ENCODE measurements around the gene ARHGEF10L.
"Not testable (repeated sequence)": the region's sequence is repeated elsewhere in the genome, so short reads cannot be mapped to it uniquely, and the experiment has no call there.

Gene ARHGEF10L

GRCh38 chr1:17616731-17617279 is 77.3 kb downstream of the ARHGEF10L start:
- DNase-seq: no peak

- no peak for DNase-seq
These were observed 78.5 kb downstream of the ARHGEF10L start for GRCh38 chr1:17617787-17618557.

- no peak for DNase-seq
These were observed 79.2 kb downstream of the ARHGEF10L start for GRCh38 chr1:17618558-17619247.

GRCh38 chr1:17620448-17620847 is 81.0 kb downstream of the ARHGEF10L start:
- no peak for DNase-seq

GRCh38 chr1:17621691-17622090 is 82.2 kb downstream of the ARHGEF10L start:
- DNase-seq: no peak

- DNase-seq: no peak
These were observed 83.3 kb downstream of the ARHGEF10L start for GRCh38 chr1:17622823-17623222.

- DNase-seq: no peak
These were observed 85.2 kb downstream of the ARHGEF10L start for GRCh38 chr1:17624611-17625233.

- no peak for DNase-seq
These were observed 87.9 kb downstream of the ARHGEF10L start for GRCh38 chr1:17627239-17628052.

- DNase-seq: not testable (repeated sequence)
These were observed 89.5 kb downstream of the ARHGEF10L start for GRCh38 chr1:17629046-17629445.

GRCh38 chr1:17629460-17629859 is 90.0 kb downstream of the ARHGEF10L start:
- no peak for DNase-seq

GRCh38 chr1:17630048-17630830 is 90.7 kb downstream of the ARHGEF10L start:
- no peak for DNase-seq

GRCh38 chr1:17630986-17631385 is 91.5 kb downstream of the ARHGEF10L start:
- DNase-seq: no peak

- DNase-seq: no peak
These were observed 91.9 kb downstream of the ARHGEF10L start for GRCh38 chr1:17631410-17631809.

GRCh38 chr1:17632106-17632505 is 92.6 kb downstream of the ARHGEF10L start:
- no peak for DNase-seq

- DNase-seq: no peak
These were observed 93.2 kb downstream of the ARHGEF10L start for GRCh38 chr1:17632541-17633184.

- no peak for DNase-seq
These were observed 94.2 kb downstream of the ARHGEF10L start for GRCh38 chr1:17633654-17634053.

- DNase-seq: no peak
These were observed 95.8 kb downstream of the ARHGEF10L start for GRCh38 chr1:17635276-17635675.

GRCh38 chr1:17635811-17636210 is 96.3 kb downstream of the ARHGEF10L start:
- DNase-seq: no peak

- DNase-seq: no peak
These were observed 97.1 kb downstream of the ARHGEF10L start for GRCh38 chr1:17636612-17637011.

GRCh38 chr1:17637055-17637454 is 97.6 kb downstream of the ARHGEF10L start:
- DNase-seq: no peak

- no peak for DNase-seq
These were observed 100.3 kb downstream of the ARHGEF10L start for GRCh38 chr1:17639703-17640340.

Data from NCI-H1417 (cell line).